Astrocyte (in vitro differentiated cells and primary cell): ENCODE results near the gene FBN2.

ENCODE experiments used
- CTCF ChIP-seq: IDR thresholded peaks from 2 replicates; pipeline ENCODE4 v1.5.1; 2011; ENCODE audit warnings: low read depth, mild to moderate bottlenecking, inconsistent platforms, low read length, moderate library complexity; ENCODE audit not compliant: insufficient read depth
- EZH2 ChIP-seq: IDR thresholded peaks from 2 replicates; pipeline ENCODE4 v1.6.1; 2012; ENCODE audit warnings: mild to moderate bottlenecking, low read length, inconsistent platforms; ENCODE audit not compliant: insufficient read depth

DNA sequence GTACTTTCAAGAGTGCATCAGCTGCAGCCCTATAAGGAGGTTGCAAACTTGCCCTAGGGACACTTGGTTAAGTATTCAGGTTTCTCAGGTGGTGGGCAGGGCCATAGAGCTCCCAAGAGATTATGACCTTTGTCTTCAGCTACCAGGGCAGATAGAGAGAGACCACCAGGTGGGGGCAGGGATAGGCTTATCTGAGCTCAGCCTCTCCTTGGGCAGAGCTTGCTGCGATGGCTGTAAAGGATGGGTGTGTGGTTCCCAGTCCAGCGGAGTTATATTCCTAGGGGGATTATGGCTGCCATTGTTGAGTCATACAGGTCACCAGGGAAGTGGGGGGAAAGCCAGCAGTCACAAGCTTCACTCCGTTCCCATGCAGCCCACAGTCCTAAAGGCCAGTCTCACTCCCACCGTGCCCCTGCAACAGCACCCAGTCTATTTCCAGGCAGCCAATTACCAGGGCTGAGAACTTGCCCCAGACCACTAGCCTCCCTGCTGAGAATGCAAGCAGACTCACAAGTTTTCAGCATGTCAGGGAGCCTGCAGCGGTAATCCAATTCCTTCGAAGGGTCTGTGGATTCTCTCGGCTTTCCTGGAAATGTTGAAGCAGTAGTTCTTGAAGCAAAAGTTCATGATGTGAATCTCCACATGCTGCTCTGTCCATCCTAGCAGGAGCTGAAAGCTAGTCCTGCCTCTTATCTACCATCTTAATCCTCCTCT, 303.0 kb downstream of the FBN2 start:
- no peak for TF ChIP-seq CTCF
- TF ChIP-seq EZH2 = no peak
